CD4-positive, CD25-positive, alpha-beta regulatory T cell (primary cell): Measurements from ENCODE around the gene NAA15. TPM values are rescaled to one million over a fixed set of nuclear protein-coding genes. Genes with fewer than 3 reads are reported as not detected.
"Not testable (repeated sequence)": the region's sequence is repeated elsewhere in the genome, so short reads cannot be mapped to it uniquely, and the experiment has no call there.

Experiments
- ATAC-seq, 2 donors: fragments of 150-1000 bp; cut with Tn5 transposase; one replicate each; pipeline ENCODE4 v1.10.0; 2021; ENCODE audit warnings: low read depth in 2 of 2, moderate number of reproducible peaks in 2 of 2, moderate library complexity in 1 of 2
- DNase-seq, 3 donors: peaks; one replicate each; pipeline versions ENCODE4 v3.0.0 to v3.0.0-alpha.2; 2012 to 2022; ENCODE audit warnings: mixed read lengths in 1 of 3
- H3K27ac ChIP-seq: one replicate; pipeline ENCODE4 v1.7.0; 2013; ENCODE audit warnings: mild to moderate bottlenecking, low read length; ENCODE audit not compliant: insufficient read depth, poor library complexity, severe bottlenecking
- H3K27me3 ChIP-seq: one replicate; pipeline ENCODE4 v1.7.0; 2013; ENCODE audit warnings: low read length; ENCODE audit not compliant: control insufficient read depth, insufficient read depth
- H3K36me3 ChIP-seq: one replicate; pipeline ENCODE4 v1.7.0; 2013; ENCODE audit warnings: mild to moderate bottlenecking, low read length, moderate library complexity; ENCODE audit not compliant: control insufficient read depth, insufficient read depth
- H3K4me1 ChIP-seq: 2 replicates; pipeline ENCODE4 v1.7.0; 2013; ENCODE audit warnings: mild to moderate bottlenecking, low read length; ENCODE audit not compliant: insufficient read depth, control insufficient read depth, poor library complexity, severe bottlenecking
- H3K4me3 ChIP-seq: one replicate; pipeline ENCODE4 v1.7.0; 2013; ENCODE audit warnings: low read depth, mild to moderate bottlenecking, low read length, moderate library complexity
- H3K9me3 ChIP-seq, 2 experiments: 1 replicate in 1 of 2; 2 replicates in 1 of 2; pipeline ENCODE4 v1.7.0; 2013; ENCODE audit warnings: low read length in 2 of 2, mild to moderate bottlenecking in 1 of 2, moderate library complexity in 1 of 2; ENCODE audit not compliant: control insufficient read depth in 2 of 2
- H3K27ac Mint-ChIP-seq, 3 donors: one replicate each; pipeline ENCODE4 v1.8.0; 2020 to 2022; ENCODE audit warnings: mild to moderate bottlenecking in 3 of 3, mixed read lengths in 3 of 3, moderate library complexity in 2 of 3
- H3K27me3 Mint-ChIP-seq: one replicate; pipeline ENCODE4 v1.8.0; 2022; ENCODE audit warnings: mild to moderate bottlenecking, mixed read lengths
- H3K36me3 Mint-ChIP-seq: one replicate; pipeline ENCODE4 v1.8.0; 2020; ENCODE audit warnings: mixed read lengths
- H3K4me1 Mint-ChIP-seq, 4 donors: one replicate each; pipeline ENCODE4 v1.8.0; 2020 to 2022; ENCODE audit warnings: mixed read lengths in 4 of 4, mild to moderate bottlenecking in 1 of 4
- H3K4me3 Mint-ChIP-seq, 4 donors: one replicate each; pipeline ENCODE4 v1.8.0; 2020 to 2022; ENCODE audit warnings: mild to moderate bottlenecking in 4 of 4, mixed read lengths in 4 of 4, moderate library complexity in 3 of 4
- H3K9me3 Mint-ChIP-seq, 7 donors: one replicate each; pipeline ENCODE4 v1.8.0; 2020 to 2022; ENCODE audit warnings: mixed read lengths in 7 of 7, mild to moderate bottlenecking in 3 of 7, moderate library complexity in 2 of 7
- polyA plus RNA-seq, 4 donors: library from polyadenylated mRNA; unstranded; fragments of 300-500 nt; fragmentation: Illumina TruSeq; gene quantifications; one replicate each; pipeline ENCODE4 v1.2.3, GENCODE V29; 2021
- total RNA-seq: library from RNA; stranded (reverse); gene quantifications from one replicate; pipeline ENCODE4 v1.2.3, GENCODE V29; 2022

The NAA15 gene
- total and polyA plus RNA-seq, 5 donors from 2014 or later, result 32.5 to 48.8 (median 35.4) TPM

DNA sequence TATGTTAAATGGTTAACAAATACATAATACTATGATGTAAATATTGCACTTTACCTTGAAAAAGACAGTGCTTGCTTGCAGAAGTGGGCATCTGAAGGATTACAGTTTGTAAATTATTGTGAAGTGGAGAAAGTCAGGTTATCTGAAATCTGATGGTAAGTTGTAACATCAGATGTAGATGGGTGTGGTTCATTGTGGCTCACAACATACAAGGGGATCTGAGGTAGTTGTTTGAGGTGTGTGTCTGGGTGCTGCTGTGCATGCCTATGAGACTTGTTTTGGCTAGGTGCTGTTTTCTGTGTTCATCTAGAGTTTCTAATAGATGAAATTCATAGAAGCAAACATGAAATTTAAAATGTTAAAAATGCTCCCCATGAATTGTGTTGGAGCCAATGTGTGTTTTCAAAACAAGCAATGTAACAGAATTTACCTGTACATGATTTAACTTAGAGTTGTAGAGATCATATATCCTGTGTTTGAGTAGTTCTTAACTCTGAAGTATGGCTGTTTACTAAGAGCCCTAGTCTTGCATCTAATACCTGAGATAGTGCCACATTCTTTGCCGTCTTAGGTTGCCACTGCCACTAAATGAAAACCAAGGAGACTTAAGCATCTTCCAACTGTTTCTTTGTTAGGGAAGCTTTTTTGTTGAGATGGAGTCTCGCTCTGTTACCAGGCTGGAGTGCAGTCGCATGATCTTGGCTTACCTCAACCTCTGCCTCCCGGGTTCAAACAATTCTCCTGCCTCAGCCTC lies 12.9 kb downstream of the NAA15 start:
- H3K4me3 ChIP-seq, result peak overlapping the region; percentile 64
- Mint-ChIP-seq H3K27ac (peak overlapping the region; percentile 52 to 80 (median 64)), H3K9me3 (no peaks in the 10 kb centered on the region), H3K4me1 (peaks cover 61 to 79% (median 62%) of the 10 kb centered on the region in 4 donors), H3K4me3 (peak overlapping the region; percentile 48 to 75 (median 64)), H3K27me3 (no peaks in the 10 kb centered on the region), H3K36me3 (peaks cover 9% of the 10 kb centered on the region)
- H3K27ac ChIP-seq, result peak overlapping the region; percentile 65
- H3K27me3 ChIP-seq, result no peaks in the 10 kb centered on the region
- ATAC-seq (peak; percentile 77 to 83), DNase-seq (peak in 2 of 3 donors; percentile 41 to 69)
- H3K4me1 ChIP-seq, result peaks cover 53% of the 10 kb centered on the region
- no peaks in the 10 kb centered on the region for H3K36me3 ChIP-seq
- no peaks in the 10 kb centered on the region for H3K9me3 ChIP-seq

GRCh38 chr4:139315221-139315675 lies 13.9 kb downstream of the NAA15 start:
- Histone ChIP-seq H3K4me3 (peak overlapping the region; percentile 77), H3K36me3 (no peaks in the 10 kb centered on the region), H3K9me3 (no peaks in the 10 kb centered on the region), H3K27me3 (no peaks in the 10 kb centered on the region), H3K27ac (peak overlapping the region; percentile 65), H3K4me1 (peaks cover 53% of the 10 kb centered on the region)
- no peak for ATAC-seq
- Mint-ChIP-seq H3K9me3 (peaks cover 0 to 6% (median 0%) of the 10 kb centered on the region in 7 donors), H3K27ac (peak overlapping the region; percentile 46 to 89 (median 80)), H3K4me3 (peak overlapping the region in 3 of 4 donors; percentile 17 to 63 (median 43)), H3K27me3 (no peaks in the 10 kb centered on the region), H3K36me3 (peaks cover 16% of the 10 kb centered on the region), H3K4me1 (peaks cover 67 to 82% (median 71%) of the 10 kb centered on the region in 4 donors)
- no peak for DNase-seq

DNA sequence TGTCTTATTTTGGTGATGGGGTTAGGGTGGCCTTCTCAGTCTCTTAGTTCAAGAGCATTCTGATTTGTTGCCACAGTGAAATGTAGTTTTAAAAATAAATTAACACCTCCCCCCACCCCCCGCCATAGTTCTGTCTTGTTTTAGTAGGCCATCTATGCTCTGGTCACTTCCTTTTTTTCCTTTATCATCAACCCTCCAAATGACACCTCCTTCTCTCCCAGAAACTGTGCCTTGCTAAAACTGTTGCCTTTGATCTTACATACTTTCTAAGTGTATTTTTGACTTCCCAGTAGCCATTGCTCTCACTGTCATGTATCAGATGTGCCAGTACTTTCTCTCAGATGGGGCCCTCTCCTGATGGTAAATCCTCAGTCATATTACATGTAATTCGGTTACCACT lies 15.4 kb downstream of the NAA15 start:
- Mint-ChIP-seq H3K27ac (peak overlapping the region; percentile 38 to 75 (median 73)), H3K4me1 (peaks cover 60 to 82% (median 73%) of the 10 kb centered on the region in 4 donors), H3K4me3 (peak overlapping the region in 3 of 4 donors; percentile 10 to 63 (median 51)), H3K27me3 (no peaks in the 10 kb centered on the region), H3K36me3 (peaks cover 16% of the 10 kb centered on the region), H3K9me3 (peaks cover 0 to 6% (median 0%) of the 10 kb centered on the region in 7 donors)
- Histone ChIP-seq H3K4me3 (peak overlapping the region; percentile 77), H3K27ac (peak overlapping the region; percentile 65), H3K27me3 (no peaks in the 10 kb centered on the region), H3K4me1 (peaks cover 46% of the 10 kb centered on the region), H3K9me3 (no peaks in the 10 kb centered on the region), H3K36me3 (no peaks in the 10 kb centered on the region)
- no peak for DNase-seq
- ATAC-seq, result no peak

DNA sequence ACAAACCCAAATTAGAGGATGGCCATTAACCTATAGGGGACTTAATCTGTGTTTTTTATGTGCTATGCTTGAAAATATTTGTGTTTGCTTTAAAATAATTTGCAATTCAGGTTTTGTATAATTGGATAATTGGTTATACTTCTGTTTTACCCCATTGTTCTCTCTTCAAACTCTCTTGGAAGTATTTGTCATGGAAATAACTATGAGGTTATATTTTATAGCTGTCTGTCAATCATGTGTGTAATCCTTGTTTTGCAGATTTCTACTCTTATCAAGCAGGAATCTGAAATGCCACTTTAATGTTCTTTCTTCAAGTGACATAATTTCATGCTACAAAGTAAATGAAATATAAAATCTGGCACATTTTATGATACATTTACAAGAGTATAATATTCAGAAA lies 16.3 kb downstream of the NAA15 start:
- Histone ChIP-seq H3K27ac (no peak overlapping the region), H3K36me3 (no peaks in the 10 kb centered on the region), H3K4me3 (no peak overlapping the region), H3K9me3 (peaks cover 0 to 2% of the 10 kb centered on the region in 2 experiments), H3K4me1 (peaks cover 42% of the 10 kb centered on the region), H3K27me3 (no peaks in the 10 kb centered on the region)
- peaks cover 25% of the 10 kb centered on the region for H3K36me3 Mint-ChIP-seq
- H3K9me3 Mint-ChIP-seq, result peaks cover 0 to 6% (median 0%) of the 10 kb centered on the region in 7 donors
- DNase-seq (no peak), ATAC-seq (no peak)
- H3K27me3 Mint-ChIP-seq, result no peaks in the 10 kb centered on the region
- H3K4me3 Mint-ChIP-seq, result peak overlapping the region; percentile 10 to 63 (median 37)
- H3K4me1 Mint-ChIP-seq, result peaks cover 60 to 82% (median 73%) of the 10 kb centered on the region in 4 donors
- H3K27ac Mint-ChIP-seq, result peak overlapping the region in 1 of 3 donors; percentile 73

DNA sequence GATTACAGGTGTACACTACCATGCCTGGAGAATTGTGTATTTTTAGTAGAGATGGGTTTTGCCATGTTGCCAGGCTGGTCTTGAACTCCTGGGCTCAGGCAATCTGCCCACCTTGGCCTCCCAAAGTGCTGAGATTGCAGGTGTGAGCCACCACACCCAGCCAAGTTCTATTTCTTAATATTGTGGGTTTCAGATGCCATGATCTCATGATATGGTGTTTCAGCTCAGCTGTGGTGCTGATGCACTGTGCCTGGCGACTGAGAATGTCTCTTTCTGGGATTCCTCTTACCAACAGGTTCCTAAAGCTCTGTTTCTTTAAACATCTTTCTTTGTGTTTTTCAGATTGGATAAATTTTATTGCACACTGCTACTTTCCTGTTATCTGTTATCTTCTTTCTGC lies 18.3 kb downstream of the NAA15 start:
- Mint-ChIP-seq H3K4me3 (peak overlapping the region in 2 of 4 donors; percentile 2 to 45), H3K9me3 (peaks cover 0 to 6% (median 0%) of the 10 kb centered on the region in 7 donors), H3K27me3 (no peaks in the 10 kb centered on the region), H3K36me3 (peaks cover 27% of the 10 kb centered on the region), H3K4me1 (peaks cover 49 to 81% (median 64%) of the 10 kb centered on the region in 4 donors), H3K27ac (peak overlapping the region; percentile 39 to 74 (median 62))
- no peak for ATAC-seq
- peaks cover 0 to 2% of the 10 kb centered on the region in 2 experiments for H3K9me3 ChIP-seq
- no peak for DNase-seq
- no peaks in the 10 kb centered on the region for H3K27me3 ChIP-seq
- no peaks in the 10 kb centered on the region for H3K36me3 ChIP-seq
- H3K27ac ChIP-seq, result no peak overlapping the region
- no peak overlapping the region for H3K4me3 ChIP-seq
- H3K4me1 ChIP-seq, result peaks cover 24% of the 10 kb centered on the region

GRCh38 chr4:139322070-139322469 lies 20.8 kb downstream of the NAA15 start:
- not testable (repeated sequence) for ATAC-seq
- peaks cover 24% of the 10 kb centered on the region for H3K36me3 Mint-ChIP-seq

GRCh38 chr4:139322541-139322940 lies 21.2 kb downstream of the NAA15 start:
- ATAC-seq, DNase-seq, H3K36me3 ChIP-seq, H3K27me3 Mint-ChIP-seq, H3K27me3 ChIP-seq, H3K4me1 ChIP-seq, H3K9me3 Mint-ChIP-seq, H3K4me3 ChIP-seq, H3K9me3 ChIP-seq, H3K27ac ChIP-seq: not testable (repeated sequence)
- Mint-ChIP-seq H3K36me3 (peaks cover 23% of the 10 kb centered on the region), H3K4me1 (peaks cover 39 to 73% (median 57%) of the 10 kb centered on the region in 4 donors), H3K27ac (peak overlapping the region in 1 of 3 donors; percentile 68), H3K4me3 (peak overlapping the region in 1 of 4 donors; percentile 64)

More at GRCh38 chr4:139322070-139322469, 20.8 kb downstream of the NAA15 start:
- Mint-ChIP-seq H3K27ac (peak overlapping the region; percentile 22 to 68 (median 28)), H3K4me3 (peak overlapping the region in 2 of 4 donors; percentile 25 to 64), H3K4me1 (peaks cover 41 to 74% (median 59%) of the 10 kb centered on the region in 4 donors)
- not testable (repeated sequence) for H3K4me1 ChIP-seq, H3K4me3 ChIP-seq, H3K27me3 ChIP-seq, H3K9me3 ChIP-seq, DNase-seq, H3K36me3 ChIP-seq, H3K9me3 Mint-ChIP-seq, H3K27me3 Mint-ChIP-seq, H3K27ac ChIP-seq
